Renal cortical epithelial cell (primary cell): ENCODE results near the gene DNM2. TPM values are rescaled to one million over a fixed set of nuclear protein-coding genes. Genes with fewer than 3 reads are reported as not detected.
A peak's percentile ranks its signal among the peaks of the same experiment; 100 is the strongest.
"Not testable (repeated sequence)": the region's sequence is repeated elsewhere in the genome, so short reads cannot be mapped to it uniquely, and the experiment has no call there.

Source experiments
- DNase-seq: peaks from one replicate; pipeline ENCODE4 v3.0.0-alpha.2; 2011; ENCODE audit warnings: low read depth
- total RNA-seq: library from RNA; depleted of rRNA; stranded (reverse); fragments of >200 nt; gene quantifications from 2 replicates; pipeline ENCODE4 v1.2.3, GENCODE V29; 2014

DNM2 gene
- total RNA-seq, 1 donor from 2014 or later: 347 TPM

DNA sequence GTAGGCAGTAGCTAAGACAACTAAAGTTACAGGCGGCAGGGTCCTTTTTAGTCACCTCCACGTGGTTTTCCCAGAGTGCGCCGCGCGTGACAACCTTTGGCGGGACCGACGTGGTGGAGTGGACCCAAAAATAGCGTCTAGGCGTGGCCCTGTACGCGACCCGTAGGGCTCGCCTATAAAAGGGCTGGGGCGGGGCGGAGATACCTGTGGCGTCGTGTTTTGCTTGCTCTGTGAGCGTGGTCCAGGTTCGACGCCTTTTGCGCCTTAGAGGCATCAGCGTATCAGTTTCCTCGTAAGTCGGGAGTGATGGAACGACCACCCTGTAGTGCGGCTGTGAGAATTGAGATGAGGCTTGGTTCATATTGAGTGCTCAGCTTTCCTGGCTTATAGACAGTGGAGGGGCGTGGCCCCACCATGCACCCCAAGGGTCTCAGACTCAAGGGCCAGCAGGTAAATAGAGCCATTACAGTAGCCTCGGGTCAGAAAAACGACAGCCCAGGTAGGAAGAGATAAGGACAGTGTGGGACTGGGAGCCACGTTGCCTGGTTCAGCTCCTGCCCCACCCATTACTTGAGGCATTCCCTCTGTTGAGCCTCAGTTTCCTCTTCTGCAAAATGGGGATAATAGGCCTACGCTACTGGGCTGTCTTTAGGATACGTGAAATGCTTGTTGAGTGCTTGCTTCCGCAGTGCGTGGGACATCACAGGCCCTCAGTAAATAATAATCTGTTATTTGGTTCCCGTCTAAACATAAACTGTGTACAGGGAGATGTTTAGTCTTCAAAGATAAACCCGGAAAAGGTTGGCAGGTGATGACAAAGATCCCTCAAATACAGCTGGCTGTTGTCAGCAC lies 118.8 kb downstream of the DNM2 start:
- DNase-seq: no peak

- not testable (repeated sequence) for DNase-seq
These were observed 119.8 kb downstream of the DNM2 start for GRCh38 chr19:10837649-10838048.

- no peak for DNase-seq
These were observed 120.5 kb downstream of the DNM2 start for GRCh38 chr19:10838377-10838776.

- no peak for DNase-seq
These were observed 121.5 kb downstream of the DNM2 start for GRCh38 chr19:10839114-10840050.

- DNase-seq: no peak
These were observed 124.9 kb downstream of the DNM2 start for GRCh38 chr19:10842788-10843187.

DNA sequence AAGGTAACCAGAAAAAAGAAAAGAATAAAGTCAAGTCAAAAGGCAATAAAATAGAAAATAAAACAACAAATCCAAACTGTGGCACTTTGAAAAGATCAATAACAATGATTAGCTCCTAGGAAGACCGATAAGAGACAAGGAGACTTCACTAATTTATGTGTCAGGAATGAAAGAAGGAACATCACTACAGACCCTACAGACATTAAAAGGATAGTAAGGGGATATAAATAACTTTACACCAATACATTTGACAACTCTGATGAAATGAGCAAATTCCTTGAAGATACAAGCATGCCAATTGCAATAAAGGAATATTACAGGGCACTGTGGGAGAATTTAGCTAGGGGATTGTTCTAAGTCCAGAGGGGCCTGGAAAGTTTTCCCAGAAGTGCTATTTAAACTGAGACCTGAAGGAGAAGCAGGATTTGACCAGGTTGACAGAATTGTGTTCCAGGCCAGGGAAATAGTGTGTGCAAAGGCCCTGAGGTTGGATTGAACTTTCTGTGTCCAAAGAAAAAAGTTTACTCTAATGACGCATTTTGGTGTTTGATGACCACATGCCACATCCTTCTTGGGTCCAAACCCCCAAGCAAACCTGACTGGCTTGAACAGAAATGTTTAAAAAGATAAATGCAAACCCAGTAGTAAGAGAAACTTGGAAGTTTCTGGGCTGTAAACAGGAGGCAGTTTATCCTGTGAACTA lies 128.8 kb downstream of the DNM2 start:
- no peak for DNase-seq

GRCh38 chr19:10848230-10848856 lies 130.5 kb downstream of the DNM2 start, which contains the start of gene C19orf38:
Gene C19orf38, plus strand, starts transcription at chr19:10848415. Its CDS starts 94 bp downstream, at chr19:10848509.
- no peak for DNase-seq

DNA sequence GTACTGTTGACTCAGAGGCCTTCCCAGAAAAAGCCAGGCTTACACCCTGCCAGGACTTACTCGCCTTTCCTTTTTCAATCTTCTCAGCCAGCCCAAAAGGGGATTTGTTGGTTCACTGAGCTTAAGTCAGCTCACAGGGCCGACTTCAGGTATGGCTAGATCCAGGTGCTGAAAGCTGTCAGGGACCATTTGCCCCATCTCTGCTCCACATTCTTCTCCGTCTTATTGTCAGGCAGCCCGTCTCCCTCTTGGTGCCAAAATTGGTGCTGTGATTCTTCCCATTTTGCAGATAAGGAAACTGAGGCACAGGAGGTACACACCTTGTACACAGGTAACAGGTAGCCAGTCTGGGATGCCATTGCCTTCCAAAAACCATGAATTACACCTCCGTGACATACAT lies 132.8 kb downstream of the DNM2 start:
- no peak for DNase-seq

DNA sequence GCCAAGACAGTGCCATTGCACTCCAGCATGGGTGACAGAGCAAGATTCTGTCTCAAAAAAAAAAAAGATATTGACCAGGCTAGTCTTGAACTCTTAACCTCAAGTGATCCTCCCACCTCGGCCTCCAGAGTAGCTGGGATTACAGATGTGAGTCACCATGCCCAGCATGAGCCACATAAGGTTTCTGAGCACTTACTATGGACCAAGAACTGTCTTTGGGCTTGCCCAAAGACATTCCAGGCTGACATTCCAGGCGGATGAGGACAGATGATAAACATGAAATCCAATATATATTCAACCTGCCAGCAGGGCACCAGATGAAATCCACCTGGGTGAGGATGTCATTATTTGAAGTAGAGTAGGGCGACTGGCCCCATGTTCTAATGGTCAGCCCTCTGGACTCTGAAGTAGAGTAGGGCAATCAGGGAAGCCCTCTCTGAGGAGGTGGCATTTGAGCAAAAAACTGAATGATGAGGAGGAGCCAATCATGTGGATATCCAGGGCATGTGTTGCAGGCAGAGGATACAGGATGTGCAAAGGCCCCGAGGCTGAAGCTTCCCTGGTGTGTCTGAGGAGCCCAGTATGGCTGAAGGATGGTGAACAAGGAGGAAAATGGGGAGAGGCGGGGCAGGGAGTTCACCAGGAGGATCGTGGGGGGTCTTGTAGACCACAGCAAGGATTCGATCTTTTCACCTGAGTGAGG lies 134.4 kb downstream of the DNM2 start:
- peak; percentile 13 for DNase-seq

- DNase-seq: no peak
These were observed 135.1 kb downstream of the DNM2 start for GRCh38 chr19:10852941-10853340.

- no peak for DNase-seq
These were observed 136.6 kb downstream of the DNM2 start for GRCh38 chr19:10854350-10855089.

DNA sequence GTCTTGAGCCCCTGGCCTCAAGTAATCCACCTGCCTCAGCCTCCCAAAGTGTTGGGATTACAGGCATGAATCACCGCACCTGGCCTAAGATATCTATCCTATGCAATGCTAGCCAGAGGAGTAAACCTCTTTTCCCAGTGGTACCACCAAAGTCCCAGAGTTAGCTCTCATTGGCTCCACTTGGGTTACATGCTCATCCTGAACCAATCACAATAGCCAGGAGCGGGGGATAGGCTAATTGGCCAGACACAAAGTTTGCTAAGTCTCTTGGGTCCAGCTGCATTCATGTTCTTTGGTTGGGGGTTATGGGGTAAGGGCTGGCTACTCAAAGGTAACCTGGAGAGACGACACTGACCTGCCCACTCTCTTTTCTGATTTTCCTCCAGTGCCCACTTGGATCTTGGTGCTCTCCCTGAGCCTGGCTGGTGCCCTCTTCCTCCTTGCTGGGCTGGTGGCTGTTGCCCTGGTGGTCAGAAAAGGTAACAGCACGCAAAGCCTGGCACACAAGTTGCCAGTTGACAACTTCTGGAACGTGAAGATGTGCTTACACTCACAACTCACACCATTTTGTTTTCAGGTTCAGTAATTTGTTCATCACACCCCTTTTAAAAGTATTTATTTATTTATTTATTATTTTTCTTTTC lies 138.1 kb downstream of the DNM2 start:
- DNase-seq: no peak

DNA sequence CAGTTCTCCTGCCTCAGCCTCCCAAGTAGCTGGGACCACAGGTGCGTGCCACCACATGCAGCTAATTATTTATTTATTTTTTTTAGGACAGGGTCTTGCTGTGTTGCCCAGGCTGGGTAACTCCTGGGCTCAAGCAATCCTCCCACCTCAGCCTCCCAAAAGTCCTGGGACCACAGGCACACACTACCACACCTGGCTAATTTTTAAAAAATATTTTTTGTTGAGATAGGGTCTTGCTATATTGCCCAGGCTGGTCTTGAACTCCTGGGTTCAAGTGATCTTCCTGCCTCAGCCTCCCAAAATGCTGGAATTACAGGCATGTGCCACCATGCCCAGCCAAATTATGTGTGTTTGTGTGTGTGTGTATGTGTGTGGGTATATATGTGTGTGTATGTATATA lies 139.0 kb downstream of the DNM2 start:
- not testable (repeated sequence) for DNase-seq

DNA sequence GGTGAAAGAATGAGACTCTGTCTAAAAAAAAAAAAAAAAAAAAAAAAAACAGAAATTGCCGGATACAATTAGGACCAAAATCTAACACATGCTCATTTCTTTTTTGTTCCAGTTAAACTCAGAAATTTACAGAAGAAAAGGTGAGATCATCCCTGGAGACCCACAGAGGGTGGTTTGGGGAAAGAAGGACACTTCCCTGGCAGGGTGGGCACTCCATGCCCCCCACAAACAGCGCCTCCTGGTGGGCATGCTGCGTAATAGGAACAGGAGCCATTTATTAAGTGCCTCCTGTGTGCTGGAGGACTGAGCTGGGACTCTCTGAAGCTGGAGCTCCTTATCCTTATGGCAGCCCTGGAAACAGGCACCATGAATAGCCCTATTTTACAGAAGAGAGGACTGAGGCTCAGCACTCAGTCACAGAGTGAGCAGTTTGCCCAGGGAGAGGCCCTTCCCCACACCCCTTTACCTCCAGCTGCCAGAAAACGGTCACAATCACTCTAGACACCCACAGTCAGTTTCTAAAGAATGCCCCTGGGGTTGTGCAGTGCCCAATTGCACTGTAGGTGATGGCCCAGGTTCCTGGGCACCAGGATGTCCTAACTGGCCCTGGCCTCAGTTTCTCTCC lies 140.4 kb downstream of the DNM2 start:
- DNase-seq: no peak

DNA sequence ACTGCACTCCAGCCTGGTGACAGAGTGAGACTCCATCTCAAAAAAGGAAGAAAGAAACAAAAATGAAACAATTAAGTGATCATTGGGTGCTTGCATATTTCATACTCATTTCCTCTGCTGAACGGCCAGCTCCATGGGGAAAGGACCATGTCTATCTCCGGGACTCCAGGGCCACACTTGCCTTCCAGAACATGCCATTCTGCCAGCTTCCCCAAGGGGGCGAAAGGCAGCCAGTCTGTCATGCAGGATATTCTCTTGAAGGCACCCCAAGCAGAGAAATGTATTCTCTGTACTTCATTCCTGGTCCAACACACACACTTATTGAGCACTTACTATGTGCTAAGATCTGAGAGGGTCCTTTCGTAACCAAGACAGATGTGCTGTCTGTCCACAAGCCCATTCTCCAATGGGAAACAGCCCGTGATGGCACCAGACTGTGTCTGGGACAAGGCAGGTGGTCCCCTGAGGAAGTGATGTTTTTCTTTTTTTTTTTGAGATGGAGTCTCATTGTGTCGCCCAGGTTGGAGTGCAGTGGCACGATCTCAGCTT lies 143.3 kb downstream of the DNM2 start:
- DNase-seq: peak; percentile 26

DNA sequence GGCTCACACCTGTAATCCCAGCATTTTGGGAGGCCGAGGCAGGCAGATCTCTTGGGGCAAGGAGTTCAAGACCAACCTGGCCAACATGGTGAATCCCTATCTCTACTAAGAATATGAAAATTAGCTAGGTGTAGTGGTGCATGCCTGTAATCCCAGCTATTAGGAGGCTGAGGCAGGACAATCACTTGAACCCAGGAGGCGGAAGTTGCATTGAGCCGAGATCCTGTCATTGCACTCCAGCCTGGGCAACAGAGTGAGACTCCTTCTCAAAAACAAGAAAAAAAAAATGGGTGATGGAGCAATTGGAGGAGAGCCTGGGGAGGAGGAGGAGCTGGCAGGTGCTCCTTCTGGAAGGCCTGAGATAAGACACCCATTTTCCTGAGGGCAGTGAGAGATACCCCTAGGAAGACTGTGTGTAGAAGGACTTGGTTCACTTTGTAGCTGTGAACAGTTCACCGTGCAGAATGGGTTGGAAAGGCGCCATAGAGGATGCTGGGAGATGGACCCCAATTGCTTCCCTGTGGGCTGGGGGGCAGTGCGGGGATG lies 144.8 kb downstream of the DNM2 start:
- DNase-seq: no peak

GRCh38 chr19:10863107-10863717 lies 145.3 kb downstream of the DNM2 start:
- DNase-seq: peak; percentile 76

DNA sequence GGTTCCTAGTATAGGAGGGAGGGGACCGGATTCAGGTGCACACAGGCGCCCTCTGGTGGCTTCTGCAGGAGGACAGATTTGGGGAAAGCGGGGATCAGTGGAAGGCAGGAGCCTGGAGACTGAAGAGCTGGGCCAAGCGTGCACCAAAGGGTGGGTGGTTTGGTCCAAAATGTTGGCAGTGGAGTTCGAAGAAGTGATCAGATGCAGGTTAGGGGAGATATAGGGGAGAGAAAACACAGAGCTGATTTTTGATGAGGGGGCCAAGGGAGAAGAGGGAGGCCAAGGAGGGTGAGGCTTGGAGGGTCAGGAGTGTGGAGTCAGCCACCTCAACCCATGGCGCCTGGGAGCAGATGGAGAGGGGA lies 146.6 kb downstream of the DNM2 start:
- DNase-seq: peak; percentile 54
